Bronchial epithelial cell (primary cell): Measurements from ENCODE around the gene PATJ. TPM values are rescaled to one million over a fixed set of nuclear protein-coding genes. Genes with fewer than 3 reads are reported as not detected.

Source experiments
- DNase-seq: peaks from one replicate; pipeline ENCODE4 v3.0.0-alpha.2; 2010; ENCODE audit warnings: low read depth
- FAIRE-seq: peaks from 2 replicates; lab custom pipeline; 2011; peaks lifted over from hg19 to GRCh38; lab: Jason Lieb, UNC
- H3K27me3 ChIP-seq: 2 replicates; pipeline ENCODE4 v1.5.1; 2011; ENCODE audit warnings: low read length; ENCODE audit not compliant: control insufficient read depth, insufficient read depth
- H3K36me3 ChIP-seq: 2 replicates; pipeline ENCODE4 v1.5.1; 2011; ENCODE audit warnings: low read length; ENCODE audit not compliant: control insufficient read depth, insufficient read depth
- H3K4me3 ChIP-seq: 2 replicates; pipeline ENCODE4 v1.5.1; 2011; ENCODE audit warnings: mild to moderate bottlenecking, low read depth, low read length, control low read depth
- CTCF ChIP-seq: IDR thresholded peaks from 2 replicates; pipeline ENCODE4 v1.5.1; 2011; ENCODE audit warnings: mild to moderate bottlenecking, moderate library complexity, low read length, control low read depth, inconsistent platforms; ENCODE audit not compliant: insufficient read depth, severe bottlenecking
- total RNA-seq: library from RNA; depleted of rRNA; stranded (reverse); fragments of >200 nt; gene quantifications from 2 replicates; pipeline ENCODE4 v1.2.1, GENCODE V29; 2014

The PATJ gene
- total RNA-seq, 1 donor from 2014 or later = 46.6 TPM

- DNase-seq (no peak), FAIRE-seq (no peak)
- Histone ChIP-seq H3K4me3 (no peak overlapping the region), H3K36me3 (peaks cover 4% of the 10 kb centered on the region), H3K27me3 (no peaks in the 10 kb centered on the region)
- TF ChIP-seq CTCF = no peak
These were observed 254.8 kb downstream of the PATJ start for GRCh38 chr1:61997123-61997522.

GRCh38 chr1:62003777-62004176 is 261.5 kb downstream of the PATJ start:
- H3K4me3 ChIP-seq = no peak overlapping the region
- no peak for TF ChIP-seq CTCF
- no peak for FAIRE-seq

GRCh38 chr1:62006690-62007089 is 264.4 kb downstream of the PATJ start:
- TF ChIP-seq CTCF = no peak
- Histone ChIP-seq H3K36me3 (no peaks in the 10 kb centered on the region), H3K27me3 (no peaks in the 10 kb centered on the region), H3K4me3 (no peak overlapping the region)
- FAIRE-seq (no peak), DNase-seq (no peak)

More at GRCh38 chr1:62003777-62004176, 261.5 kb downstream of the PATJ start:
- Histone ChIP-seq H3K27me3 (no peaks in the 10 kb centered on the region), H3K36me3 (no peaks in the 10 kb centered on the region)
- DNase-seq = no peak

GRCh38 chr1:62011006-62011405 is 268.7 kb downstream of the PATJ start:
- Histone ChIP-seq H3K36me3 (peaks cover 6% of the 10 kb centered on the region), H3K27me3 (no peaks in the 10 kb centered on the region), H3K4me3 (no peak overlapping the region)
- FAIRE-seq (no peak), DNase-seq (no peak)
- no peak for TF ChIP-seq CTCF

- FAIRE-seq (no peak), DNase-seq (no peak)
- Histone ChIP-seq H3K4me3 (no peak overlapping the region), H3K27me3 (no peaks in the 10 kb centered on the region), H3K36me3 (peaks cover 6% of the 10 kb centered on the region)
- TF ChIP-seq CTCF = no peak
These were observed 269.8 kb downstream of the PATJ start for GRCh38 chr1:62012095-62012494.

- FAIRE-seq (no peak), DNase-seq (no peak)
- peaks cover 6% of the 10 kb centered on the region for H3K36me3 ChIP-seq
- H3K27me3 ChIP-seq = no peaks in the 10 kb centered on the region
- TF ChIP-seq CTCF = no peak
- no peak overlapping the region for H3K4me3 ChIP-seq
These were observed 270.6 kb downstream of the PATJ start for GRCh38 chr1:62012836-62013235.
